ENCODE measurements around the gene CFAP157.
"Not testable (repeated sequence)": the region's sequence is repeated elsewhere in the genome, so short reads cannot be mapped to it uniquely, and the experiment has no call there.

Gene CFAP157

DNA sequence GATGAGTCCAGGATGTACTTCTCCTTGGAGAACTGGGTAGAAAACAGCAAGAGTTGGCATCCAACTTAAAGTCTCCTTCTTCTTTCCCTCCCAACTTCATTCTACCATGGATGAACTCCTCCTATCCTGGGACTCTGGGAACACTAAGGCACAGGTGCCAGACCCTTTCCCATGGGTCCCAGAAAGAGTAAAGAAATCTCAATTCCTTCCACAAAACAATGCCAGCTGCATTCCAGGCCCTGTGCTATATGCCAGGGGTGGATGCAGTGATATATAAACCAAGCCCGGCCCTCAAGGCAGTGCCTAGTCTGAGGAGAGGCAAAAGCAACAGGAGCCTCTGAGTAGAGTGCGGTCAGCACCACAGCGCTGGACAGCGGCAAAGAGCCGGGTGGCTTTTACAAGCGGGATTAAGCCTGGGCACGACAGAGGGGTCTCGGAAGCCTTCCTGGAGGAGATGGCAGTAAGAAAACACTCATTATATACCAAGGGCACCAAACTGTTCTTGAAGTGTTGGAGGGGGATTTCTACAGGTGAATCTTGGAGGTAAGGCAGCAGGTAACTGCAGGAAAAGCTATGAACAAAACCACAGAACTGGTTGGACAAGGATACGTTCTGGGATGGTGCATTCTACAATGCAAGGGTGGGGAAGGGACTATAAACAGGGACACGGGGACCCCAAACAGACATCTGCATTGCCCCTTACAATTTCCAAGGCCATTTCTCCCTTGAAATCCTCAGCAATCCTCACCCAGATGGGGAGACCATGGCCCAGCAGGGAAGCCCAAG lies 44.7 kb downstream of the CFAP157 start:
- no peak overlapping the region for H3K27ac ChIP-seq (ENCODE audit: low read depth, low read length)
- peaks cover 3% of the 10 kb centered on the region for H3K36me3 ChIP-seq (ENCODE audit: control insufficient read depth, insufficient read depth, low read length)
- no peak overlapping the region for H3K9ac ChIP-seq (ENCODE audit: low read length)
- no peak overlapping the region for H3K4me3 ChIP-seq (ENCODE audit: low read length)
- no peaks in the 10 kb centered on the region for H3K4me1 ChIP-seq (ENCODE audit: control insufficient read depth, insufficient read depth, low read length)
- H3K27me3 ChIP-seq (ENCODE audit: control insufficient read depth, insufficient read depth, low read length) = no peaks in the 10 kb centered on the region

DNA sequence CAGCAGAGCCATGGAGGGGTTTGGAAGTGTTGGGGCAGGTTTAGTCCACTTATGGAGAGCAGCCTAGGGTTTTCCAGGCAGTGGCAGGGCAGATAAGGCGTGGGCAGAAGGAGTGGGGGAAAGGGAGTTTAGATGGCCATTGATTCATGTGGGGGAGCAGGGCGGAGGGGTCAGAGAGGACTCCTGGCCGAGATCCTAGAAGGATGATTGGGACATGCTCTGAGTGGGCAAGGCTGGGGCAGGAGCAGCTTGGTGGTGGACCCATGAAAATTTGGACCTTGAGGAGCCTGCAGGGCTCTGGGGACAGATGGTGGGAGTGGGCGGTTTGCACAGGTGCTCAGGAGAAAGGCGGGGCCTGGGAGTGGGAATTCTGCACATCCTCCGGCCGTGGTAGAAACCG lies 46.4 kb downstream of the CFAP157 start:
- Histone ChIP-seq H3K4me3 (ENCODE audit: low read length) (no peak overlapping the region), H3K4me1 (ENCODE audit: control insufficient read depth, insufficient read depth, low read length) (no peaks in the 10 kb centered on the region), H3K27ac (ENCODE audit: low read depth, low read length) (no peak overlapping the region), H3K9ac (ENCODE audit: low read length) (no peak overlapping the region), H3K27me3 (ENCODE audit: control insufficient read depth, insufficient read depth, low read length) (no peaks in the 10 kb centered on the region), H3K36me3 (ENCODE audit: control insufficient read depth, insufficient read depth, low read length) (peaks cover 3% of the 10 kb centered on the region)

DNA sequence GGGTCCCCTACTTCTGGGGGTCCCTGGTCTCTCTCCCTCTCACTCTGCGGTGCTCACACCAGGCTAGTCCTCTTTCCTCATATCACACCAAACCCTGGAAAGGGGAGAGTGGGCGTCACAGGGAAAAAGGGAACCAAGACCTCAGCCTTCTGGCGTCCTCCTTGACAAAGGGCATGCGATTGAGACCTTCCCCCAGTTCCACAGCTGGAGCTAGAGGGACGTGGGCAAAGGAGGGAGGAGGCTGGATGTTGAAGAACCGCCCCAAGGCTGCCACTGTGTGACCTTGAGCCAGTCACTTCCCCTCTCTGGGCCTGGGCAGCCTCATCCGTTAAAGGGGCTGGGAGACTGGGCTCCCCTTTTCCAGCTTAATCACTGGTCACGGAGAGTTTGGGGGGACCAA lies 46.8 kb downstream of the CFAP157 start:
- no peaks in the 10 kb centered on the region for H3K27me3 ChIP-seq (ENCODE audit: control insufficient read depth, insufficient read depth, low read length)
- H3K9ac ChIP-seq (ENCODE audit: low read length) = no peak overlapping the region
- no peak overlapping the region for H3K27ac ChIP-seq (ENCODE audit: low read depth, low read length)
- no peaks in the 10 kb centered on the region for H3K4me1 ChIP-seq (ENCODE audit: control insufficient read depth, insufficient read depth, low read length)
- peaks cover 6% of the 10 kb centered on the region for H3K36me3 ChIP-seq (ENCODE audit: control insufficient read depth, insufficient read depth, low read length)
- H3K4me3 ChIP-seq (ENCODE audit: low read length) = no peak overlapping the region

DNA sequence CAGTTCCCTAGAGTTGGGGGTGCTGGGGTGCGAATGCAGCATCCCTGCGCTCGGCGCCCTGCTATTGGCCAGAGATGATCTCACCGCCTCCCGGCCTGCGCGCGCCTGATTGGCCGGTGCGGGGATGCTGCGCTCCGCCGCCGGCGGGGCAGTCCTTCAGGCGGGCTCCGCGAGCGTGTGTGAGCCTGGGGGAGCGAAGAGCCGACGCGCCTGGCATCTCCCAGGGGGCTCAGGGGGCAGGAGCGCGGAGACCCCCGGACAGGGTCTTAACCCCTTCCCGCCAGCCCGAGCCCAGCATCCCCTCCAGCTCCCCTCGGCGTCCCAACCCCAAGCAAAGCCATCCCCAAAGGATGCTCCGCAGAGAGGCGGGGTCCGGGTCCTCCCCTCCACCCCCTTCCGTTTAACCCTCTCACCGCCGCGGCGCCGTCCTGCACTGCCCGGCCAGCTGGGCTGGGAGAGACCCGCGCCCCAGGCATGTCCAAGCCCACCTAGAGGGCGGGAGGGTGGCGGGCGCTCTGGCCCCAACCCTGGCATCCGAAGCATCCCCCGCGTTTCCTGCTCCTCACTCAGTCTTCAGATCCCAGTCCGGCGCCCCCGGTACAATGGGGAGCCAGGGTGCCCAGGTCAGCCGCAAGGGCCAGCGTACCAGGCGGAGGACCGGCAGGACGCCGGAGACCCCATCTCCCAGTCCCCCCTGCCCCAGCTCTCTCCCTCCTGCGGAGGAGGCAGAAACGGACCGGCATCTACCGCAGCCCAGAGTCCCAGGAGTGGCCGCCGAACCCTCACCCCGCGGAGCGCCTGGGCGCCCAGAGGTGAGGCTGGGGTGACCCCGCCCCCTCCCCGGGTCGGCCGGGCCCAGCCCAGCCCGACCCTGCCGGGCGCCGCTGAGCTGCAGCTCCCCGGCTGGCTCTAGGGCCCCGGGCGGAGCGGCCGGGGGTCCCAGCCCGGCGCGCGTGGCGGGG lies 47.6 kb downstream of the CFAP157 start:
- Histone ChIP-seq H3K27me3 (ENCODE audit: control insufficient read depth, insufficient read depth, low read length) (no peaks in the 10 kb centered on the region), H3K4me1 (ENCODE audit: control insufficient read depth, insufficient read depth, low read length) (no peaks in the 10 kb centered on the region), H3K4me3 (ENCODE audit: low read length) (no peak overlapping the region), H3K9ac (ENCODE audit: low read length) (no peak overlapping the region), H3K36me3 (ENCODE audit: control insufficient read depth, insufficient read depth, low read length) (peaks cover 6% of the 10 kb centered on the region), H3K27ac (ENCODE audit: low read depth, low read length) (no peak overlapping the region)

DNA sequence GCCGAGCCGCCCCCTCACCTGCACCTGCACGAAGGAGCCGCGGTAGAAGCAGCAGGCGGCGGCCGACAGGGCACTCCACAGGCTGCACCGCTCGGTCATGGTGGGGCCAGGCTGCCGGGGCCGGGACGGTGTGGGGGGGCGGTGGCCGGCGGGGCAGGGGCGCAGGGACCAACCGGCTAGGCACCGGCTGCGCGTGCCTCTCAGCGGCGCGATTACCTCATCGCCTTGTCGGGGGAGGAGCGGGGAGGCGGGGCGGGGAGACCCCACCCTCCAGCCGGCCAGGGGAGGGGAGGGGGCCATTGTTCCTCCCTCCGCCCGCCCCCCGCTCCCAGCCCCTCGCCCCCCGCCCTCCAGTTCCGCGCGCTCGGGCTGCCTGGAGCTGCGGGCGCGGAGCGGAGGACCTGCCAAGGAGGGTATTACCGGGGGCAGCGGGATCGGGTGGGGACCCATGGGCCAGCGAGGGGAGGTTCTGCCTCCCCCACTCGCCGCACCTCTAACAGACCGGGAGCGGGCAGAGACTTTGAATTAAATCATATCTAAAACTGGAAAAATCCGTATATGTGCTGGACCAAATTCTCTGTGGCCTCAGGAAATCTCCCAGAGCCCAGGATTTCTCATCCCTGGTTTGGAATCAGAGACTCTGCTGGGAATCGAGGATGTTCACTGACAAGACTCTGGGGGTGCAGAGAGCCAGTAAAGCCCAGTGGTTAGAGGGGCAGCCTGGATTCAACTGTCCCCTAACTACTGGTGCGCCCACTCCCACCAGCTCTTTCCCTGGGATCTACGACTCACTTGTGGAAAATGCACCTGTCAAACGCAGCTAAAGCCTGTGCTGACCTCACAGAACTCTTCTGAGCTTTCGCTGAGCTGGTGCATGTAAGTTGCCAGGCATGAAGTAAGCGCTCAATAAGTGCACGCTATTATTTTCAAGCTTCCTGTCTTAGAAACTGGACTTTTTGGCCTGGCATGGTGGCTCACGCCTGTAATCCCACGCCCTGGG lies 48.6 kb downstream of the CFAP157 start:
- H3K4me3 ChIP-seq (ENCODE audit: low read length) = no peak overlapping the region
- no peaks in the 10 kb centered on the region for H3K27me3 ChIP-seq (ENCODE audit: control insufficient read depth, insufficient read depth, low read length)
- peaks cover 6% of the 10 kb centered on the region for H3K36me3 ChIP-seq (ENCODE audit: control insufficient read depth, insufficient read depth, low read length)
- no peak overlapping the region for H3K27ac ChIP-seq (ENCODE audit: low read depth, low read length)
- no peaks in the 10 kb centered on the region for H3K4me1 ChIP-seq (ENCODE audit: control insufficient read depth, insufficient read depth, low read length)
- H3K9ac ChIP-seq (ENCODE audit: low read length) = no peak overlapping the region

DNA sequence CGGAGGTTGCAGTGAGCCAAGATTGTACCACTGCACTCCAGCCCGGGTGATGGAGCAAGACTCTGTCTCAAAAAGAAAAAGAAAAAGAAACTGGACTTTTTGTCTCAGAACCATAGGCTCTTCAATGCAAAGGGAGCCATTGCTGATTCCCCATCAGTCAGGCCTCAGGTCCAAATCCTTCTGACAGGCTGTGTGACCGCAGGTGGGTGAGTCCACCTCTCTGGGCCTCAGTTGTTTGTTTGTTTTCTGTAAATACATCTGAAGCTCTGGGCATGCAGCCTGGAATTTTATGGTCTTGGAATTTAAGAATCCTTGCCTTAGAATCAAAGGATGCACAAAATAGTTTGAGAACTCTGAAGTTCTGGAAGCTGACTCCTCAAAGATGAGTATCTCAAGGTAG lies 49.4 kb downstream of the CFAP157 start:
- Histone ChIP-seq H3K27ac (ENCODE audit: low read depth, low read length) (no peak overlapping the region), H3K9ac (ENCODE audit: low read length) (no peak overlapping the region), H3K36me3 (ENCODE audit: control insufficient read depth, insufficient read depth, low read length) (peaks cover 3% of the 10 kb centered on the region), H3K27me3 (ENCODE audit: control insufficient read depth, insufficient read depth, low read length) (no peaks in the 10 kb centered on the region), H3K4me3 (ENCODE audit: low read length) (no peak overlapping the region), H3K4me1 (ENCODE audit: control insufficient read depth, insufficient read depth, low read length) (no peaks in the 10 kb centered on the region)

DNA sequence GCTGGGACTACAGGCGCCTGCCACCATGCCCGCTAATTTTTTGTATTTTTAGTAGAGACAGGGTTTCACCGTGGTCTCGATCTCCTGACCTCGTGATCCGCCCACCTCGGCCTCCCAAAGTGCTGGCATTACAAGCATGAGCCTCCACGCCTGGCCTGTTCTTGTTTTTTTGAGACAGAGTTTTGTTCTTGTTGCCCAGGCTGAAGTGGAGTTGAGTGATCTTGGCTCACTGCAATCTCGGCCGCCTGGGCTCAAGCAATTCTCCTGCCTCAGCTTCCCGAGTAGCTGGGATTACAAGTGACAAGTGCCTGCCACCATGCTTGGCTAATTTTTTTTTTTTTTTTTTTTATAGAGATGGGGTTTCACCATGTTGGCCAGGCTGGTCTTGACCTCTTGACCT lies 50.0 kb downstream of the CFAP157 start:
- H3K4me1 ChIP-seq (ENCODE audit: control insufficient read depth, insufficient read depth, low read length); H3K27me3 ChIP-seq (ENCODE audit: control insufficient read depth, insufficient read depth, low read length); H3K27ac ChIP-seq (ENCODE audit: low read depth, low read length); H3K36me3 ChIP-seq (ENCODE audit: control insufficient read depth, insufficient read depth, low read length); H3K4me3 ChIP-seq (ENCODE audit: low read length); H3K9ac ChIP-seq (ENCODE audit: low read length): not testable (repeated sequence)

DNA sequence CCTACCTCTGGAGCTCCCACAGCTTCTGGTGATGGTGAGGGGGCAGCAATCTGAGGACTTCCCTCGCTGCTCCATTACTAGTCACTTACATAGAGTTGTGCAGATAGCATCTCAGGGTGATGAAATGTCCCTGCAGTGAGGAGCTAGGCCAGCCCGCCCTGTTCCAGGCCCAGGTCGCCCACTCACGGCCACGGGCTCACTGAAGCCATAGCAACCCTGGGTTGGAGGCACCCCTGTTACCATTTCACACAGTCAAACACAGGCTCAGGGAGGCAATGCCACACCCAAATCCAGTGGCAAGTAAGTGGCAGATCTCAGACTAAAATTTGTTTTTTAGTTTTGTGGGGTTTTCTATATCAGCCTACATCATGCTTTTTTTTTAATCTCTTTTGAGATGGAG lies 52.1 kb downstream of the CFAP157 start:
- Histone ChIP-seq H3K4me1 (ENCODE audit: control insufficient read depth, insufficient read depth, low read length) (no peaks in the 10 kb centered on the region), H3K9ac (ENCODE audit: low read length) (no peak overlapping the region), H3K27ac (ENCODE audit: low read depth, low read length) (no peak overlapping the region), H3K27me3 (ENCODE audit: control insufficient read depth, insufficient read depth, low read length) (no peaks in the 10 kb centered on the region), H3K36me3 (ENCODE audit: control insufficient read depth, insufficient read depth, low read length) (peaks cover 3% of the 10 kb centered on the region), H3K4me3 (ENCODE audit: low read length) (no peak overlapping the region)

DNA sequence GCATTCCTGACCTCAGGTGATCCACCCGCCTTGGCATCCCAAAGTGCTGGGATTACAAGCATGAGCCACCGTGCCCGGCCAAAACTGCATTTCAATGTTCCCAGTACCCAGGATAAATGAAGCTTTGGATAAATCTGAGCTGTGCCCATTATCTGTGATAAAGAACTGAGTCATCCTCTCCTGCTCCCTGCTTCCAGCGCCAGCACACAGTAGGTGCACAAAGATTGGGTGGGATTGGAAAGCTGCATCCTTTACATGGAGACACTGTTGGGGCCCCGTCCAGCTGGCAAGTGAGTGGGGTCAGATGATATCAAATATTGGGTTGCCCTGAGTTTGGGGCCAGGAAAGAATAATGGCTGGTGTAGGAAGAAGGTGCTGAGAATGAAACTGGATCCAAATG lies 54.3 kb downstream of the CFAP157 start:
- Histone ChIP-seq H3K9ac (ENCODE audit: low read length) (no peak overlapping the region), H3K4me3 (ENCODE audit: low read length) (no peak overlapping the region), H3K36me3 (ENCODE audit: control insufficient read depth, insufficient read depth, low read length) (peaks cover 3% of the 10 kb centered on the region), H3K27ac (ENCODE audit: low read depth, low read length) (no peak overlapping the region), H3K4me1 (ENCODE audit: control insufficient read depth, insufficient read depth, low read length) (no peaks in the 10 kb centered on the region), H3K27me3 (ENCODE audit: control insufficient read depth, insufficient read depth, low read length) (no peaks in the 10 kb centered on the region)

DNA sequence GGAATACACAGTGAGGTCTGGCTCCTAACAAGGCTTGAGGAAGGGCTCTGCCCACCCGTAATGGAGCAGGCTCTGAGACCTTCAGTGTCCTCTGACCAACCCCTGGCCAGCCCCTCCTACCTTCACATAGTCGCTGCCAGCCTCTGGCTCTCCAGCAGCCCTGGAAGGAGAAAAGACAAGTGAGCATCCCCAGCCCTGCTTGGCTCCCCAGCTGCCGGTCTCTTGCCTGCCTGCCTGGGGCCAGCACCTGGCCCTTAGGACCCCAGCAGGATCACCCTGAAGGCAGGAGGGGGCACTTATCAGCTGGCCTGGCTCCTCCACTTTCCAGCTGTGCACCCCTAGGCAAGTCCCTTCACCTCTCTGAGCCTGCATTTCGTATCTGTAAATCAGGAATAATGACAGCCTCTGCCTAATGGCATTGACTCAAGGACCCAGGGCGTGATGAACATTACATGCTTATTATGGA lies 54.7 kb downstream of the CFAP157 start:
- no peaks in the 10 kb centered on the region for H3K27me3 ChIP-seq (ENCODE audit: control insufficient read depth, insufficient read depth, low read length)
- no peak overlapping the region for H3K4me3 ChIP-seq (ENCODE audit: low read length)
- H3K4me1 ChIP-seq (ENCODE audit: control insufficient read depth, insufficient read depth, low read length) = no peaks in the 10 kb centered on the region
- no peak overlapping the region for H3K9ac ChIP-seq (ENCODE audit: low read length)
- H3K36me3 ChIP-seq (ENCODE audit: control insufficient read depth, insufficient read depth, low read length) = peaks cover 3% of the 10 kb centered on the region
- H3K27ac ChIP-seq (ENCODE audit: low read depth, low read length) = no peak overlapping the region

DNA sequence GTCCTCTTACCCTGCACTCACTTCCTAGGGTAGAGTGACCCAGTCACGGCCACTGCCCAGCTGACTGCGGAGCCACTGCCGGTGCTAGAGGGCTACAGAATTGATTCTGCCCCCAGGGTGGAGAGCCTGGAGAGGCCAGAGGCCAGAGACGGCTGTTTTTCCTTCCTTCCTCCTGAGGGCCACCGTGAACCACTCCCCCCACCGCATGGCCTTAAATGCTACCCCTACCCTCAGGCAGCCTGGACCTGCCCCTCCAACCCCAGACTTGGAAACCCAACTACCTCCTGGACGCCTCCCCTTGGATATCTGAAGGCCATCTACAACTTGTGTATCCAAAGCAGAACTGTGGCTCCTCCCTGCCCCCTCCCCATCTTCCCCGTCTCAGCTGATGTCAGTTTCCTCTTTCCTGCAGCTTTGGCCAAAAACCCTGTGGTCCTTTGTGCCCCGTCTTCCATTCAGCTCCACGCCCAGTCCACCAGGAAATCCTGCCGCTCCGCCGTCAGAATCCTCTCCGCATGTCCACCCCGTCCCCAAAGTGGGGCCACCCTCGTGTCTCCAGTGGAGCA lies 55.4 kb downstream of the CFAP157 start:
- Histone ChIP-seq H3K27me3 (ENCODE audit: control insufficient read depth, insufficient read depth, low read length) (no peaks in the 10 kb centered on the region), H3K4me1 (ENCODE audit: control insufficient read depth, insufficient read depth, low read length) (no peaks in the 10 kb centered on the region), H3K27ac (ENCODE audit: low read depth, low read length) (no peak overlapping the region), H3K4me3 (ENCODE audit: low read length) (no peak overlapping the region), H3K9ac (ENCODE audit: low read length) (no peak overlapping the region), H3K36me3 (ENCODE audit: control insufficient read depth, insufficient read depth, low read length) (peaks cover 3% of the 10 kb centered on the region)

All from rectal smooth muscle tissue (tissue), 1 donor.